H7 (cell line): ENCODE data around the gene PEAK1. TPM values are rescaled to one million over a fixed set of nuclear protein-coding genes. Genes with fewer than 3 reads are reported as not detected.
"Not testable (repeated sequence)": the region's sequence is repeated elsewhere in the genome, so short reads cannot be mapped to it uniquely, and the experiment has no call there.

Experiments used
- DNase-seq: peaks from one replicate; pipeline ENCODE4 v3.0.0; 2012
- H3K27me3 ChIP-seq: 2 replicates; pipeline ENCODE4 v1.6.0; 2011; ENCODE audit warnings: mild to moderate bottlenecking, low read length; ENCODE audit not compliant: control insufficient read depth, insufficient read depth
- H3K36me3 ChIP-seq: replicated peaks from 2 replicates; pipeline ENCODE4 v1.5.1; 2011; ENCODE audit warnings: low read length; ENCODE audit not compliant: control insufficient read depth, insufficient read depth
- H3K4me3 ChIP-seq: 2 replicates; pipeline ENCODE4 v1.5.1; 2011; ENCODE audit warnings: low read depth, mild to moderate bottlenecking, control low read depth, low read length, moderate library complexity; ENCODE audit not compliant: insufficient read depth
- total RNA-seq: library from RNA; depleted of rRNA; stranded (reverse); fragments of >200 nt; shearing (Covaris generic); gene quantifications from 2 replicates; pipeline ENCODE4 v1.2.3, GENCODE V29; 2014

PEAK1 gene
- total RNA-seq, 1 experiment from 2014 or later, result 8.9 TPM

GRCh38 chr15:77295446-77295845 is 124.5 kb downstream of the PEAK1 start:
- Histone ChIP-seq H3K4me3 (no peak overlapping the region), H3K36me3 (no peaks in the 10 kb centered on the region), H3K27me3 (no peaks in the 10 kb centered on the region)
- no peak for DNase-seq

GRCh38 chr15:77292969-77293558 is 126.8 kb downstream of the PEAK1 start:
- no peaks in the 10 kb centered on the region for H3K27me3 ChIP-seq
- H3K36me3 ChIP-seq, result no peaks in the 10 kb centered on the region
- DNase-seq, result no peak
- H3K4me3 ChIP-seq, result no peak overlapping the region

GRCh38 chr15:77291107-77291506 is 128.8 kb downstream of the PEAK1 start:
- Histone ChIP-seq H3K4me3 (no peak overlapping the region), H3K36me3 (no peaks in the 10 kb centered on the region), H3K27me3 (no peaks in the 10 kb centered on the region)
- no peak for DNase-seq

GRCh38 chr15:77287385-77287784 is 132.5 kb downstream of the PEAK1 start:
- H3K27me3 ChIP-seq, result no peaks in the 10 kb centered on the region
- H3K36me3 ChIP-seq, result no peaks in the 10 kb centered on the region
- H3K4me3 ChIP-seq, result no peak overlapping the region
- DNase-seq, result no peak

GRCh38 chr15:77285057-77285997 is 134.6 kb downstream of the PEAK1 start:
- H3K4me3 ChIP-seq, result no peak overlapping the region
- DNase-seq, result no peak
- H3K36me3 ChIP-seq, result no peaks in the 10 kb centered on the region
- no peaks in the 10 kb centered on the region for H3K27me3 ChIP-seq

GRCh38 chr15:77282333-77282732 is 137.6 kb downstream of the PEAK1 start:
- Histone ChIP-seq H3K4me3 (no peak overlapping the region), H3K36me3 (no peaks in the 10 kb centered on the region), H3K27me3 (no peaks in the 10 kb centered on the region)
- no peak for DNase-seq

- no peaks in the 10 kb centered on the region for H3K27me3 ChIP-seq
- DNase-seq, result no peak
- H3K36me3 ChIP-seq, result no peaks in the 10 kb centered on the region
- H3K4me3 ChIP-seq, result no peak overlapping the region
Observed at GRCh38 chr15:77276943-77277342, 143.0 kb downstream of the PEAK1 start.

GRCh38 chr15:77276096-77276495 is 143.8 kb downstream of the PEAK1 start:
- DNase-seq, result no peak
- Histone ChIP-seq H3K36me3 (no peaks in the 10 kb centered on the region), H3K4me3 (no peak overlapping the region), H3K27me3 (no peaks in the 10 kb centered on the region)

DNA sequence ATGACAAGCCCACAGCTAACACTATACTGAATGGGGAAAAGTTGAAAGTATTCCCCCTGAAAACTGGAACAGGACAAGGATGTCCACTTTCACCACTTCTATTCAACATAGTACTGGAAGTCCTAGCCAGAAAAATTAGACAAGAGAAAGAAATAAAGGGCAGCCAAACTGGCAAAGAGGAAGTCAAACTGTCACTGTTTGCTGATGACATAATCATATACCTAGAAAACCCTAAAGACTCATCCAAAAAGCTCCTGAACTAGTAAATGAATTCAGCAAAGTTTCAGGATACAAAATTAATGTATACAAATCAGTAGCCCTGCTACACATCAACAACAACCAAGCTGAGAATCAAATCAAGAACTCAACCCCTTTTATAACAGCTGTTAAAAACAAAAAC is 146.8 kb downstream of the PEAK1 start:
- H3K36me3 ChIP-seq, H3K4me3 ChIP-seq, H3K27me3 ChIP-seq, DNase-seq: not testable (repeated sequence)

GRCh38 chr15:77266708-77267386 is 153.1 kb downstream of the PEAK1 start:
- Histone ChIP-seq H3K27me3 (no peaks in the 10 kb centered on the region), H3K36me3 (no peaks in the 10 kb centered on the region; the same call in 1 of the 2 replicates), H3K4me3 (no peak overlapping the region)
- DNase-seq, result no peak

DNA sequence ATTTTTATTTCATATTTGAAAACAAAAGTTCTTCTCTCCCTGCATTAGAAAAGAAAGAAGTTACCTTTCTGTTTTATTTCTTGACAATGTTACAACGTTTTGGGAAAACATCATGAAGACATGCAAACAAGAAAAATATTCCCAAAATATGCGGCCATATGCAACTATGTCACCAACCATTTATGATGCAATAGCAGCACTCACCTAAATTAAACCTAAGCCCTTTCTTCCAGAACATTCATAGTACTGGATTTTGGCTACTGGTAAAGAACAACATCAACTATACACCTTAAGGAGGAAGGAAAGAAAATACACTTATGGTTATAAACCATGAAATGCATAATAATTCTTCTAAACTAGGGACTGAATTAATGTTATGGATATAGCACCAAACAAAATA is 164.5 kb downstream of the PEAK1 start:
- no peaks in the 10 kb centered on the region; the same call in 1 of the 2 replicates for H3K36me3 ChIP-seq
- no peak overlapping the region for H3K4me3 ChIP-seq
- no peaks in the 10 kb centered on the region for H3K27me3 ChIP-seq
- DNase-seq, result no peak

DNA sequence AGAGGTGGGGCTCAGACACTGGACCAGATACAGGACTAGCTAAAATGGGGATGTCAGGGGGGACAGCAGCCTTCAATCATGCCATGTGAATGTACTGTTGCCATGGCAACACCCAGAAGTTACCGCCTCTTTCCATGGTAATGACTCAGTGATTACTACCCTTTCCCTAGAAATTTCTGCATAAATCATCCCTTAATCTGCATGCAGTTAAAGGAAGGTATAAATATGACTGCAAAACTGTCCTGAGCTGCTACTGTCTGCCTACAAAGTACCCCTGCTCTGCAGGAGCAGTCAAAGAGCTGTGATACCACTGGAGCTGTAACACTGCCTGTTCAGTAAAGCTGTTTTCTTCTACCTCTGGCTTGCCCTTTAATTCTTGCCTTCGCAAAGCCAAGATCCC is 168.2 kb downstream of the PEAK1 start:
- DNase-seq, result peak; percentile 22
- no peak overlapping the region for H3K4me3 ChIP-seq
- H3K36me3 ChIP-seq, result no peaks in the 10 kb centered on the region
- no peaks in the 10 kb centered on the region for H3K27me3 ChIP-seq

- H3K4me3 ChIP-seq, result no peak overlapping the region
- H3K36me3 ChIP-seq, result no peaks in the 10 kb centered on the region
- H3K27me3 ChIP-seq, result no peaks in the 10 kb centered on the region
- no peak for DNase-seq
Observed at GRCh38 chr15:77247116-77247515, 172.8 kb downstream of the PEAK1 start.

DNA sequence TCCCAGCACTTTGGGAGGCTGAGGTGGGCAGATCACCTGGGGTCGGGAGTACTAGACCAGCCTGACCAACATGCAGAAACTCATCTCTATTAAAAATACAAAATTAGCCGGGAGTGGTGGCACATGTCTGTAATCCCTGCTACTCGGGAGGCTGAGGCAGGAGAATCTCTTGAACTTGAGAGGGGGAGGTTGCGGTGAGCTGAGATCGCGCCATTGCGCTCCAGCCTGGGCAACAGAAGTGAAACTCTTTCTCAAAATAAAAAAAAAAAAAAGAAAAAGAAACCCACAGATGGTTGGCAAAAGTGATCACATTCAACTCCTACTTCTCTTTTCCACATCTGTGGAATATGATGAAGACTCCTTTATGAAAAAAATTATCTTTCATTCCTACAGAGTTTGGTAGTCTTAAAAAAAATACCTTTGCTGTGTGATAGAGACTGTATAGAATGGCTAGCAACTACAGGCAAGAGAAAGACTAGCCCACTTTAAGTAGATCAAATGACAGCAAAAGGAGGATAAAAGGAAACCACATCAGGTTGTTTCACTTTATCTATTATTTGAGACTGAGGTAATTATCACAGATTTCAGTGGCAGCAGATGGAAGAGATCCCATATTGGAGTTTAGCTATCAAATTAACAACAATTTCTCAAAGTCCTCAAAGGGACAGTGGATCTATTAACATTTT is 176.0 kb downstream of the PEAK1 start:
- Histone ChIP-seq H3K36me3 (no peaks in the 10 kb centered on the region), H3K4me3 (no peak overlapping the region), H3K27me3 (no peaks in the 10 kb centered on the region)
- no peak for DNase-seq
